Measurements from ENCODE around the gene STX17.

Gene STX17

GRCh38 chr9:99998266-99998665 is 91.8 kb downstream of the STX17 start:
- no peak for TF ChIP-seq CTCF (IDR thresholded peaks at IDR 0.05; ENCODE audit: unreplicated experiment in 3 of 3)
- Mint-ChIP-seq H3K27ac (no peak overlapping the region), H3K4me3 (no peak overlapping the region), H3K36me3 (ENCODE audit: low read depth) (peaks cover 94% of the 10 kb centered on the region), H3K4me1 (no peaks in the 10 kb centered on the region), H3K27me3 (ENCODE audit: low read depth) (no peaks in the 10 kb centered on the region), H3K9me3 (peaks cover 57% of the 10 kb centered on the region)

GRCh38 chr9:99998866-99999265 is 92.4 kb downstream of the STX17 start:
- Mint-ChIP-seq H3K27me3 (ENCODE audit: low read depth) (no peaks in the 10 kb centered on the region), H3K27ac (no peak overlapping the region), H3K36me3 (ENCODE audit: low read depth) (peaks cover 94% of the 10 kb centered on the region), H3K9me3 (peaks cover 54% of the 10 kb centered on the region), H3K4me1 (no peaks in the 10 kb centered on the region), H3K4me3 (no peak overlapping the region)
- no peak for TF ChIP-seq CTCF (IDR thresholded peaks at IDR 0.05; ENCODE audit: unreplicated experiment in 3 of 3)

GRCh38 chr9:99999797-100000196 is 93.3 kb downstream of the STX17 start:
- Mint-ChIP-seq H3K36me3 (ENCODE audit: low read depth) (peaks cover 90% of the 10 kb centered on the region), H3K27ac (no peak overlapping the region), H3K9me3 (peaks cover 49% of the 10 kb centered on the region), H3K4me3 (no peak overlapping the region), H3K27me3 (ENCODE audit: low read depth) (no peaks in the 10 kb centered on the region), H3K4me1 (no peaks in the 10 kb centered on the region)
- TF ChIP-seq CTCF (IDR thresholded peaks at IDR 0.05; ENCODE audit: unreplicated experiment in 3 of 3): no peak

GRCh38 chr9:100011062-100011681 is 104.7 kb downstream of the STX17 start:
- no peaks in the 10 kb centered on the region for H3K27me3 Mint-ChIP-seq (ENCODE audit: low read depth)

GRCh38 chr9:100012279-100012678 is 105.8 kb downstream of the STX17 start:
- H3K4me1 Mint-ChIP-seq: no peaks in the 10 kb centered on the region
- no peak overlapping the region for H3K27ac Mint-ChIP-seq
- peaks cover 33% of the 10 kb centered on the region for H3K36me3 Mint-ChIP-seq (ENCODE audit: low read depth)
- no peaks in the 10 kb centered on the region for H3K27me3 Mint-ChIP-seq (ENCODE audit: low read depth)
- H3K4me3 Mint-ChIP-seq: no peak overlapping the region
- no peak for TF ChIP-seq CTCF (IDR thresholded peaks at IDR 0.05; ENCODE audit: unreplicated experiment in 3 of 3)
- peaks cover 6% of the 10 kb centered on the region for H3K9me3 Mint-ChIP-seq

More at GRCh38 chr9:100011062-100011681, 104.7 kb downstream of the STX17 start:
- Mint-ChIP-seq H3K4me3 (no peak overlapping the region), H3K36me3 (ENCODE audit: low read depth) (peaks cover 40% of the 10 kb centered on the region), H3K27ac (no peak overlapping the region), H3K9me3 (peaks cover 6% of the 10 kb centered on the region), H3K4me1 (no peaks in the 10 kb centered on the region)
- peak; percentile 34 to 68 (median 52) for TF ChIP-seq CTCF (IDR thresholded peaks at IDR 0.05; ENCODE audit: unreplicated experiment in 3 of 3)

- Mint-ChIP-seq H3K27ac (no peak overlapping the region), H3K9me3 (peaks cover 6% of the 10 kb centered on the region), H3K36me3 (ENCODE audit: low read depth) (peaks cover 34% of the 10 kb centered on the region), H3K27me3 (ENCODE audit: low read depth) (no peaks in the 10 kb centered on the region), H3K4me3 (no peak overlapping the region), H3K4me1 (no peaks in the 10 kb centered on the region)
- no peak for TF ChIP-seq CTCF (IDR thresholded peaks at IDR 0.05; ENCODE audit: unreplicated experiment in 3 of 3)
Measured at GRCh38 chr9:100013573-100013972, 107.1 kb downstream of the STX17 start.

Data from nephron (organoid).